ENCODE measurements around the gene FAM32A. TPM values are rescaled to one million over a fixed set of nuclear protein-coding genes. Genes with fewer than 3 reads are reported as not detected.

FAM32A gene
- total RNA-seq, 1 donor = 89.1 TPM

GRCh38 chr19:16180611-16181010 is 4.6 kb upstream of the FAM32A start:
- TF ChIP-seq CTCF (IDR thresholded peaks at IDR 0.05; ENCODE audit: insufficient read depth, low read length) = no peak
- no peak overlapping the region for H3K4me3 ChIP-seq (ENCODE audit: low read depth, low read length)
- DNase-seq (ENCODE audit: low read depth) = peak; percentile 91

- DNase-seq (ENCODE audit: low read depth) = no peak
- H3K4me3 ChIP-seq (ENCODE audit: low read depth, low read length) = peak overlapping the region; percentile 61
- no peak for TF ChIP-seq CTCF (IDR thresholded peaks at IDR 0.05; ENCODE audit: insufficient read depth, low read length)
Observed at GRCh38 chr19:16184665-16185122, 516 bp upstream of the FAM32A start.

GRCh38 chr19:16185768-16186123 is 536 bp downstream of the FAM32A start:
- peak; percentile 48 for TF ChIP-seq CTCF (IDR thresholded peaks at IDR 0.05; ENCODE audit: insufficient read depth, low read length)
- peak; percentile 39 for DNase-seq (ENCODE audit: low read depth)
- peak overlapping the region; percentile 95 for H3K4me3 ChIP-seq (ENCODE audit: low read depth, low read length)

GRCh38 chr19:16188521-16188920 is 3.3 kb downstream of the FAM32A start:
- no peak for DNase-seq (ENCODE audit: low read depth)
- H3K4me3 ChIP-seq (ENCODE audit: low read depth, low read length) = no peak overlapping the region
- TF ChIP-seq CTCF (IDR thresholded peaks at IDR 0.05; ENCODE audit: insufficient read depth, low read length) = no peak

- TF ChIP-seq CTCF (IDR thresholded peaks at IDR 0.05; ENCODE audit: insufficient read depth, low read length) = no peak
- no peak overlapping the region for H3K4me3 ChIP-seq (ENCODE audit: low read depth, low read length)
- no peak for DNase-seq (ENCODE audit: low read depth)
Observed at GRCh38 chr19:16190198-16190597, 5.0 kb downstream of the FAM32A start.

- DNase-seq (ENCODE audit: low read depth) = no peak
- no peak for TF ChIP-seq CTCF (IDR thresholded peaks at IDR 0.05; ENCODE audit: insufficient read depth, low read length)
- H3K4me3 ChIP-seq (ENCODE audit: low read depth, low read length) = no peak overlapping the region
Observed at GRCh38 chr19:16190736-16191135, 5.5 kb downstream of the FAM32A start.

GRCh38 chr19:16191216-16191908 is 6.2 kb downstream of the FAM32A start:
- DNase-seq (ENCODE audit: low read depth) = no peak
- H3K4me3 ChIP-seq (ENCODE audit: low read depth, low read length) = no peak overlapping the region
- no peak for TF ChIP-seq CTCF (IDR thresholded peaks at IDR 0.05; ENCODE audit: insufficient read depth, low read length)

Measured in fibroblast of the aortic adventitia (primary cell).